ENCODE measurements around the gene EEFSEC. TPM values are rescaled to one million over a fixed set of nuclear protein-coding genes. Genes with fewer than 3 reads are reported as not detected.

EEFSEC gene
- total and polyA plus RNA-seq, 2 experiments from 2014 or later, result 10.1 to 16.2 TPM

DNA sequence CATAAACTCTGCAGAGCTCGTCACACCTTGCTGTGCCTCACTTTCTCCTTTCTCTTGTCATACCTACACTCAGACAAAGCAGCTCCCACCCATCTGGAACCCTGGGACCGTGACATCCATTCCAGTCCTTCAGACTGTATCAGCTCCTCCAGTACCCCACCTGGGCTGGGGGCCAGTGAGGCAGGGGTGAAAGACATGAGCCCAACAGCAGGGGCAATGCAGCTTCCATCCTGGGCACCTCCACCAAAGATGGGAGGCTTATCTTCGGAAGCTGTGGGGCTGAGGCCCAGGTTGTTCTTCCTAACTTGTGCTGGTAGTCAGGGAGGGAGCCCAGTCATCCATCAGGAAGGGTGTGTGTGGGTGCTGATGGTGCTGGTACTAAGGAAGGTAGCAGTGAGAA, 109.2 kb downstream of the EEFSEC start:
- TF ChIP-seq REST (IDR thresholded peaks at IDR 0.05; ENCODE audit: unreplicated experiment) (no peak), ZNF462 (CRISPR knock-in tag; IDR thresholded peaks at IDR 0.05) (no peak)
- no peaks in the 10 kb centered on the region for H3K27me3 Mint-ChIP-seq (ENCODE audit: insufficient read depth, low read depth, poor library complexity)
- Histone ChIP-seq H3K9me2 (ENCODE audit: insufficient read depth) (0 out of 2 replicates have a peak, but pooled peaks cover 6% of the 10 kb centered on the region), H3K79me2 (replicated peaks; ENCODE audit: insufficient read depth) (no peaks in the 10 kb centered on the region), H3K4me3 (no peak overlapping the region), H3K27me3 (ENCODE audit: insufficient read depth) (no peaks in the 10 kb centered on the region), H4K20me1 (replicated peaks; ENCODE audit: insufficient read depth) (no peaks in the 10 kb centered on the region), H3K27ac (ENCODE audit: low read depth) (no peak overlapping the region), H3K36me3 (ENCODE audit: insufficient read depth) (peaks cover 12% of the 10 kb centered on the region; the same call in 1 of the 2 replicates), H3K4me1 (ENCODE audit: insufficient read depth) (0 out of 2 replicates have a peak, but pooled peaks cover 3% of the 10 kb centered on the region), H2AFZ (no peak overlapping the region), H3K4me2 (no peak overlapping the region), H3F3A (replicated peaks; ENCODE audit: low read depth) (no peaks in the 10 kb centered on the region)
- peaks cover 27% of the 10 kb centered on the region for H3K36me3 Mint-ChIP-seq (ENCODE audit: low read depth)
- H3K4me3 Mint-ChIP-seq, result no peak overlapping the region
- peaks cover 3% of the 10 kb centered on the region; the same call in 2 of the 3 replicates for H3K4me1 Mint-ChIP-seq
- DNase-seq (ENCODE audit: low spot score) (no peak), ATAC-seq (no peak)
- peaks cover 19% of the 10 kb centered on the region; the same call in 2 of the 3 replicates for H3K9me3 Mint-ChIP-seq
- H3K27ac Mint-ChIP-seq, result no peak overlapping the region; the same call in 1 of the 2 replicates
